Hypothalamus (tissue), 51 donors: Measurements from ENCODE around the gene HIVEP3.

Experiments
- DNase-seq, 51 donors: peaks; one replicate each; lab custom pipeline; 2025; lab: John Stamatoyannopoulos, UW

The HIVEP3 gene

GRCh38 chr1:41876576-41877445 is 41.9 kb downstream of the HIVEP3 start:
- DNase-seq = peak in 2 of 51 donors; percentile 15 to 19

GRCh38 chr1:41875487-41875886 is 43.2 kb downstream of the HIVEP3 start:
- no peak for DNase-seq

GRCh38 chr1:41874903-41875411 is 43.8 kb downstream of the HIVEP3 start:
- peak in 8 of 51 donors; percentile 10 to 42 (median 30) for DNase-seq

- no peak for DNase-seq
Measured at GRCh38 chr1:41874151-41874719, 44.5 kb downstream of the HIVEP3 start.

DNA sequence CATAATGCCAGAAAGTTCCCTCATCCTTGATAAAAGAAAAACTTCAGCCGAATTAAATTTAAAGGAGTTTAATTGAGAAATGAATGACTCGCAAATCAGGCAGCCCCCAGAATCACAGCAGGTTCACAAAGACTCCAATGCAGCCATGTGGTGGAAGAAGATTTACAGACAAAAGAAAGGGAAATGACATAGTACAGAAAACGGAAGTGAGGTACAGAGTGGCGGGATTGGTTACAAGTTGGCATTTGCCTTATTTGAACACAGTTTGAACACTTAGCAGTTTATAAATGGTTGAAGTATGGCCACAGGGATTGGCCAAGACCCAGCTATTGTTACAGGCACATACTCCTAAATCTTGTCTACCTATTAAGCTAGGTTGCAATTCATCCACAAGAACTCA is 46.6 kb downstream of the HIVEP3 start:
- no peak for DNase-seq

- no peak for DNase-seq
Measured at GRCh38 chr1:41870076-41870562, 48.6 kb downstream of the HIVEP3 start.

GRCh38 chr1:41868241-41868998 is 50.3 kb downstream of the HIVEP3 start:
- DNase-seq = no peak

- DNase-seq = no peak
Measured at GRCh38 chr1:41866285-41866684, 52.4 kb downstream of the HIVEP3 start.

DNA sequence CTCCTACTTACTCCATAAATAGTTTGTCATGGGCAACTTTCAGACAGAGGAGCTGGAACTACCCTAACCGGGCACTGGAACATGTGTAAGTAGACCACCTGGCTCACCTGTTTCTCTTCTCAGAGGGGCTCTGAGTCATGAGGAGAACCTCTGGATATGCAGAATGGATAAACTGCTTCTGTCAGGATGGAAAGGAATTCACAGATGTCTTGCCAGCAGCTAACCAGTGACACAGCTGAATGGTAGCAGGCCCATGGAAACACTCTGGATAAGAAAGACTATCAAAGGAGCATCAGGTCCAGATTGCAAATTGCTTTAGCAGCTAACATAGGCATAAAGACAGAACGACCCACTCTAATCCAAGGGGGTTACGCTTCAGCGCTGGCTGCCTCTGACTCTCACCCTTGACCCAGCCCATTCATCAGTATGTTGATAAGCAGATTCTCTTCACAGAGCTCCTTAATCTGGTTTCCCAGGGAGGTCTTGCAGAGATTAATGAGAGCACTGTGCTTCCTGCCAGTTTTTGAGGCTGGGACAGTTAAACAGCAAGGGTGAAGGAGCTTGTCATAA is 54.2 kb downstream of the HIVEP3 start:
- DNase-seq = no peak

GRCh38 chr1:41863718-41864117 is 55.0 kb downstream of the HIVEP3 start:
- no peak for DNase-seq

GRCh38 chr1:41862384-41863221 is 56.1 kb downstream of the HIVEP3 start:
- peak in 4 of 51 donors; percentile 12 to 56 (median 40) for DNase-seq

DNA sequence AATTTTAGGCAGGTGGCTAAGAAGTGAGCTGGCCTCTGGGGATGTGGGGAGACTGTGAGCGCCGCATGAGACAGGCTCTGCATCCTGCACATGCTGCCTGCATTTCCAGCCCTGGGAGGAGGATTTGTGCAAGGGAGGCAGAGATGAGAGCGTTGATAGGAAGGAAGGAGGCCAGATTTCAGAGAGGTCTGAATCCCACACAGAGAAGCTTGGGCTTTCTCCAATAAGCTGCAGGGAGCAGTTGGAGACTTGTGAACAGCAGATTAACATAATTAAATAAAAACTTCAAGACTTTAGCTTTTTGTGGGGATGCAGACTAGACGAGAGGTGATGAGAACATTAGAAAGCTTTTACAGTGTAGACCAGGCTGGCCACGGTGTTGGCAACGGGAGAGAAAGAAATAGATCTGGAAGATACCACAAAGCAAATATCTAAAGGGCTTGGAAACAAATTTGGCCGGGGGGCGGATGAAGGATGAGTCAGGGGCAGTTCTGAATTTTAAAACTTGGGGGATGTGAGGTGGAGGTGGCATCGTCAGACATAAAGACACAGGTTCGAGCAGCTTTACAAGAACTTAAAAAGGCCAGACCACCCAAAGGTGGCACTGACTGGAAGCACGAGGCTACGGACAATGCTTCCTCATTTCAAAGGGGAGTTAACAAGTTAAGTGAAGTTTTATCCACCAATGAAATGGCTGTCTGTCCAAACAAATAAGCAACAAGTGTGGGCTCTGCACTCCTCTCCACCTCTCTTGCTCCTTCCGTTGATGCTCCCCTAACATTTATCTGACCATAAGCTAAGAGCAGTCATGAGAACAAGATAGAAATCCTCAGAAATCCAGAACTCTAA is 57.0 kb downstream of the HIVEP3 start:
- no peak for DNase-seq

GRCh38 chr1:41860771-41861170 is 58.0 kb downstream of the HIVEP3 start:
- no peak for DNase-seq

DNA sequence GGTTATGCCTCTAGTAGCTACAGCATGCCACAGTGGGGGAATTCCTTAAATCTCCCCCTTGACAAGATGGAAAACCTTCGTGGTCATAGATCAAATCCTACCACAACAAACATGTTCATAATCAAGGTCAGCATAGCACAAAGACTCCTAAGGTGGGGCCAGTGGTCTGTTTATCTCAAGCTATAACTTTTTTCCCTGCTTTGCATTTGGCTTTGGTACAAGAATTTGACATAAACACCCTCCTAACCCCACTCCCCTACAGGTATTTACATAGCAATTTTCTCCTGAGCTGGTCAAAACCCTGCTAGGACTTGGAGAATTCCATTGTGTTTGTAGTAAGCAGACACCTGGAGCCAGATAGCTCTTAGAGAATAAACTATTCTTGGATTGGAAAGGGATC is 58.5 kb downstream of the HIVEP3 start:
- no peak for DNase-seq

- DNase-seq = no peak
Measured at GRCh38 chr1:41859686-41860085, 59.0 kb downstream of the HIVEP3 start.

DNA sequence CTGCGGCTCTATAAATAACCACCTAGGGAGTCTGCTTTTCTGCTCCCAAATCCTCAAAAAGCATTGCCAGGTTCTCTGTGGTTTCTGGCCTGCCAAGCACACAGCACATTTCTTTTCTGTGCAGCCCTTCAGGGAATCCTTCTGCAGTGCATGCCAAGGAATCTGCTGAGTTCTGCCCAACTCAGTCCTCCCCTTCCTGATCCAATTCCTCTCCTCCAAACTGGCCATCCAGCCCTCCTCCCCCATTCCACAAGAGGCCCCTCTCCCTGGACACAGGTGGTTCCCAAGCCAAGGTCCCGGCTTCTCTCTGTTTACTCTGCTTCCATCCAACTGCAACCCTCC is 61.8 kb downstream of the HIVEP3 start:
- peak in 3 of 51 donors; percentile 15 to 32 (median 23) for DNase-seq

GRCh38 chr1:41856151-41856943 is 62.4 kb downstream of the HIVEP3 start:
- DNase-seq = no peak

DNA sequence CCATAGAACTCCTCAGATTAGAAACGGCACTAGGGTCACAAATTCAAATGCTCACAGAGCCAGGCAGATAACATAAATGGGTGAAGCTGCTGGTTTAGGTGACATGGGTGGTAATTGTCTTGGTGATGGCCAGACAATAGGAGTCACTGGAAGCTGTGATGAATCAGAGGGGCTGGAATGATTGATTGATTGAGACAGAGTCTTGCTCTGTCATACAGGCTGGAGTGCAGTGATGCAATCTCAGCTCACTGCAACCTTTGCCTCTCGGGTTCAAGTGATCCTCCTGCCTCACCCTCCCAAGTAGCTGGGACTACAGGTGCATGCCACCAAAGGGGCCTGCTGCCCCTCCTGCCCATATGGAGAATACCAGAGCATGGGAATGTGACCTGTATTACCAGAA is 63.0 kb downstream of the HIVEP3 start:
- no peak for DNase-seq
